ENCODE data around the gene RGS16.

RGS16 gene

DNA sequence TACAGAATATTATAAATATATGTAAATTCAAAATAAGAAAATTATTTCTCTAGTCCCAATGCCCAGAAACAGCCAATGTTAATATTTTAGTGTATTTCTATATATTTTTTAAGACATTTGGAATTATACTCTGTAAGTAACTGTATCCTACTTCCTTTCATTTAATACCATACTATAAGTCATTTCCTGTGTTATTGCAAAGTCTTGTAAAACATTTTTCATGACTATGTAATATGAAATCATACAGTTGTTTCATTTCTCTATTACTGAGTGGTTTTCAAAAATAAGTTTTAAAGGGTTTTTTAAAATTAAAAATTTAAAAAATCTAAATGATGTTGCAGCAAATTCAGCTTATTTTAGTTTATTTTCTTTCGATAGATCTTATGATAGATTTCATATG, 17.1 kb downstream of the RGS16 start:
- Histone ChIP-seq H3K27ac (ENCODE audit: low read depth in 2 of 2, low read length in 2 of 2) (no peak overlapping the region), H3K27me3 (ENCODE audit: control insufficient read depth in 2 of 2, insufficient read depth in 2 of 2, low read length in 2 of 2) (no peaks in the 10 kb centered on the region), H3K4me1 (ENCODE audit: control insufficient read depth in 2 of 2, insufficient read depth in 2 of 2, low read length in 2 of 2) (peaks cover 9 to 12% of the 10 kb centered on the region in 2 donors), H3K9me3 (ENCODE audit: control insufficient read depth in 2 of 2, low read length in 2 of 2) (no peaks in the 10 kb centered on the region), H3K4me3 (ENCODE audit: low read length in 2 of 2) (no peak overlapping the region), H3K9ac (ENCODE audit: low read depth in 1 of 2, low read length in 2 of 2) (no peak overlapping the region), H3K36me3 (ENCODE audit: control insufficient read depth in 2 of 2, insufficient read depth in 2 of 2, low read length in 2 of 2) (peaks cover 13 to 15% of the 10 kb centered on the region in 2 donors)

DNA sequence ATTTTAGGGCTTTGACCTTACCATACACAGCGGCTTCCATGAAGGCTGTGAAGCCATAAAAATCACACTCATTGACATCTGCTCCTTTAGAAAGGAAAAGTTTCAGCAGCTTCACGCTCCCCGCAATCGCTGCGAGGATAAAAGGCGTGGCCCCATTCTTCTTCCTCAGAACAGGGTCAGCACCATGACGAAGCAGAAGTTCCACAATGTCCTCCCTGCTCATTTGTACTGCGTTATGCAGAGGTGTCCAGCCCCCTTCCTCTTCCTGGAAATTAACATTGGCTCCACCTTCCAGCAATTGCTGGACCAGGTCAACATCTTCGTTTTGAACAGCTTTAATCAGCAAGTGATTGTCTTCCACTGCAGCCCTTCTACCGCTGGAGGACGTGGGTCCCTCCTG, 17.8 kb downstream of the RGS16 start:
- no peak overlapping the region for H3K9ac ChIP-seq (ENCODE audit: low read depth in 1 of 2, low read length in 2 of 2)
- peaks cover 9 to 12% of the 10 kb centered on the region in 2 donors for H3K4me1 ChIP-seq (ENCODE audit: control insufficient read depth in 2 of 2, insufficient read depth in 2 of 2, low read length in 2 of 2)
- no peaks in the 10 kb centered on the region for H3K27me3 ChIP-seq (ENCODE audit: control insufficient read depth in 2 of 2, insufficient read depth in 2 of 2, low read length in 2 of 2)
- H3K36me3 ChIP-seq (ENCODE audit: control insufficient read depth in 2 of 2, insufficient read depth in 2 of 2, low read length in 2 of 2): peaks cover 17 to 20% of the 10 kb centered on the region in 2 donors
- H3K27ac ChIP-seq (ENCODE audit: low read depth in 2 of 2, low read length in 2 of 2): no peak overlapping the region
- H3K9me3 ChIP-seq (ENCODE audit: control insufficient read depth in 2 of 2, low read length in 2 of 2): no peaks in the 10 kb centered on the region
- H3K4me3 ChIP-seq (ENCODE audit: low read length in 2 of 2): no peak overlapping the region

DNA sequence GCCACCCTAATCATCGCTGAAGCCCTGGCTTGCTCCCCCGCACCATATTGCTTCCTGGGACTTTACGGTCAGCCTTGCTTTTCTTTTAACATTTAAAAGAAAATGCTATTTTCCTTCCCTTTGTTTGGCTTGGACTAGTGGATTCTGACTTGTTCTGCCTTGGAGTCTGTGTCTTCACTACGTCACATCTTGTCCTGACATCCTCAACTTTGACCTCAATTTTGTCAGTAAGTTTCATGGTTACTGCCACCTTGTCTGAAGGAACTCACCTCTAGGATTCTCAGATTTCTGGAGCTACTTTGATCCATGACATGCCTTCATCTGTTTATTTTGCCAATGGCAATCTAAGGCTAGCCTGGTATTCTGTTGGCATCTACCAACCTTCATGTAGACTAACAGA, 19.4 kb downstream of the RGS16 start:
- peaks cover 9 to 12% of the 10 kb centered on the region in 2 donors for H3K4me1 ChIP-seq (ENCODE audit: control insufficient read depth in 2 of 2, insufficient read depth in 2 of 2, low read length in 2 of 2)
- no peak overlapping the region for H3K27ac ChIP-seq (ENCODE audit: low read depth in 2 of 2, low read length in 2 of 2)
- no peaks in the 10 kb centered on the region for H3K9me3 ChIP-seq (ENCODE audit: control insufficient read depth in 2 of 2, low read length in 2 of 2)
- H3K4me3 ChIP-seq (ENCODE audit: low read length in 2 of 2): no peak overlapping the region
- H3K36me3 ChIP-seq (ENCODE audit: control insufficient read depth in 2 of 2, insufficient read depth in 2 of 2, low read length in 2 of 2): peaks cover 32 to 34% of the 10 kb centered on the region in 2 donors
- no peaks in the 10 kb centered on the region for H3K27me3 ChIP-seq (ENCODE audit: control insufficient read depth in 2 of 2, insufficient read depth in 2 of 2, low read length in 2 of 2)
- H3K9ac ChIP-seq (ENCODE audit: low read depth in 1 of 2, low read length in 2 of 2): no peak overlapping the region

DNA sequence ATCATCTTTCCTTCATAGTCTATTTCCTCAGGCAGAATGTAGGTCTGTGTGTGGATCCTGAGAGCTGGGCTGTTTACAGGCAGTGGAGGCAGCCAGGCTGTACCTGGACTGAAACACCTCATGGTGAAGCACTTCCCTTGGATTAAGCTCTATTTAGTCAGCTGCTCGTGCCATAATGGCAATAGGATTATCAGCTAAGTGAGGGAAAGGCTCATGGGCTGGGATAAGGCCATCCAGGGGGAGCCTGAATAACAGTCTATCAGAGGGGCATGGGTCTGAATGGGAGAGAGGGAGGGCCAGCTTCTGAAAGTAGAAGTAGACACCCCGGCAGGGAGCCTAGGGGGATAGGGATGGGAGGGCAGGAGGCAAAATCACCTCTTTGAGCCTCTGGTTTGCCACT, 23.5 kb downstream of the RGS16 start:
- no peak overlapping the region for H3K27ac ChIP-seq (ENCODE audit: low read depth in 2 of 2, low read length in 2 of 2)
- no peaks in the 10 kb centered on the region for H3K4me1 ChIP-seq (ENCODE audit: control insufficient read depth in 2 of 2, insufficient read depth in 2 of 2, low read length in 2 of 2)
- H3K9ac ChIP-seq (ENCODE audit: low read depth in 1 of 2, low read length in 2 of 2): no peak overlapping the region
- H3K9me3 ChIP-seq (ENCODE audit: control insufficient read depth in 2 of 2, low read length in 2 of 2): no peaks in the 10 kb centered on the region
- H3K27me3 ChIP-seq (ENCODE audit: control insufficient read depth in 2 of 2, insufficient read depth in 2 of 2, low read length in 2 of 2): no peaks in the 10 kb centered on the region
- peaks cover 44 to 46% of the 10 kb centered on the region in 2 donors for H3K36me3 ChIP-seq (ENCODE audit: control insufficient read depth in 2 of 2, insufficient read depth in 2 of 2, low read length in 2 of 2)
- H3K4me3 ChIP-seq (ENCODE audit: low read length in 2 of 2): no peak overlapping the region

DNA sequence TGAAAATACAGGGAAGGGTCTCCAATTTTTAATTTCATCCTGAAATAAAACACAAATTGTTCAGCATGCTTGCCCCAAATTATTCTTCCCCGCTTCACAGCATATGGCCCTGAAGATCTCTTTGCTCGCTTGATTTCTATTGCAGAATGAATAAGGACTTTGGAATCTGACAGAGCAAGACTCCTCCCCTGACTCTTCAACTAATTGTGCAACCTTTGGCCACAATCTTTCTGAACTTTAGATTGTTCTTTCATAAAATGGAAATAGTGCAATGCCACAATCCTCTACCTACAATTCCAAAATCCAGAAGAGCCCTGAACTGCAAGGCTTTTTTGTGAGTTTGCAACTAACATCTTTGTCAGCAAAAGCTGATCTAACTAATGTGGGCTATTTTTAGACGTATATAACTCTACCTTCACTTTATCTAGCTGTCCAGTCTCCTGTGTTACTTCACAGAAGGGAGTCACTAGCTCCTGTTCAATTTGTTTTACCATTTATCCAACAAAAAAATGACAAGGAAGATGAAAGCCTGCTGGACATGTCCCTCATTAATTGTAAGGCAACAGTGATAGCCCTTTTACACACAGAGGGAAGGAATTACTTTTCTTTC, 28.5 kb downstream of the RGS16 start:
- Histone ChIP-seq H3K27ac (ENCODE audit: low read depth in 2 of 2, low read length in 2 of 2) (no peak overlapping the region), H3K27me3 (ENCODE audit: control insufficient read depth in 2 of 2, insufficient read depth in 2 of 2, low read length in 2 of 2) (no peaks in the 10 kb centered on the region), H3K4me1 (ENCODE audit: control insufficient read depth in 2 of 2, insufficient read depth in 2 of 2, low read length in 2 of 2) (no peaks in the 10 kb centered on the region), H3K4me3 (ENCODE audit: low read length in 2 of 2) (no peak overlapping the region), H3K9ac (ENCODE audit: low read depth in 1 of 2, low read length in 2 of 2) (no peak overlapping the region), H3K36me3 (ENCODE audit: control insufficient read depth in 2 of 2, insufficient read depth in 2 of 2, low read length in 2 of 2) (peaks cover 39 to 47% of the 10 kb centered on the region in 2 donors), H3K9me3 (ENCODE audit: control insufficient read depth in 2 of 2, low read length in 2 of 2) (no peaks in the 10 kb centered on the region)

DNA sequence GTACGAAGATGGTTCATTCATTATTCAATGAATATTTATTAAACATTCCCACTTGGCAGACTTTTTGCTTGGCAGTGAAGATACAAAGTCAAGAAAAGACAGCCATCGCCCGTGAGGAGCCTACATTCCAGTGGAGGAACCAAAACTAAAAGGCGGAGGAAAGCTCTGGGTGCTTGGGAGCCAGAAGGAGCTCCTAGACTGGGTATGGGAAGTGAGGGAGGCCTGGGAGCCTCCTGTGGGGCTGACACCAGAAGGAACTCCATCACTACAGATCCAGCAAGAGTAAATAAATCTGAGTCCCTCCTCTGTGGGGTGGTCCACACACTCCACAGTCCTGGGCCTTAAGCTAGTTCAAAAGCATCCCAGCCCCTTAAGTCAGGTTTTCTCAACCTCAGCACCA, 30.0 kb downstream of the RGS16 start:
- H3K4me3 ChIP-seq (ENCODE audit: low read length in 2 of 2): no peak overlapping the region
- no peaks in the 10 kb centered on the region for H3K27me3 ChIP-seq (ENCODE audit: control insufficient read depth in 2 of 2, insufficient read depth in 2 of 2, low read length in 2 of 2)
- no peaks in the 10 kb centered on the region for H3K9me3 ChIP-seq (ENCODE audit: control insufficient read depth in 2 of 2, low read length in 2 of 2)
- H3K9ac ChIP-seq (ENCODE audit: low read depth in 1 of 2, low read length in 2 of 2): no peak overlapping the region
- H3K4me1 ChIP-seq (ENCODE audit: control insufficient read depth in 2 of 2, insufficient read depth in 2 of 2, low read length in 2 of 2): no peaks in the 10 kb centered on the region
- peaks cover 24 to 32% of the 10 kb centered on the region in 2 donors for H3K36me3 ChIP-seq (ENCODE audit: control insufficient read depth in 2 of 2, insufficient read depth in 2 of 2, low read length in 2 of 2)
- H3K27ac ChIP-seq (ENCODE audit: low read depth in 2 of 2, low read length in 2 of 2): no peak overlapping the region

DNA sequence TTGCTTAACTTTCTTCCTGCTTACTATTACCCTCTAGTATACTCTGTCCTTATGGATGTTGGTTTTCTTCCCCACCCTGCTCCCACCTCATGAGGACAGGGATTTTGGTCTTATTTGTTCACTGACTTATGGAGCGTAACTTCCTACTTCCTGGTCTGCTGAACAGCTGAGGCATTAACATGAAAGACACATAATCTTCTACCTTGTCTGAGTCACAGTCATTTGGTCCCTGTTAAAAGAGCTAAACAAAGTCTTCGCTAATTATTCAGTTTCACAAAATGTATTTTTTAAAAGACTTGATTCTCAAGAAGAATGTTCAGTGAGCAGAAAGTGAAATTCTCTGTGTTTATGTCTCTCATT, 33.6 kb downstream of the RGS16 start:
- peaks cover 16 to 20% of the 10 kb centered on the region in 2 donors for H3K36me3 ChIP-seq (ENCODE audit: control insufficient read depth in 2 of 2, insufficient read depth in 2 of 2, low read length in 2 of 2)
- H3K4me3 ChIP-seq (ENCODE audit: low read length in 2 of 2): no peak overlapping the region
- no peaks in the 10 kb centered on the region for H3K4me1 ChIP-seq (ENCODE audit: control insufficient read depth in 2 of 2, insufficient read depth in 2 of 2, low read length in 2 of 2)
- H3K27ac ChIP-seq (ENCODE audit: low read depth in 2 of 2, low read length in 2 of 2): no peak overlapping the region
- no peaks in the 10 kb centered on the region for H3K9me3 ChIP-seq (ENCODE audit: control insufficient read depth in 2 of 2, low read length in 2 of 2)
- no peaks in the 10 kb centered on the region for H3K27me3 ChIP-seq (ENCODE audit: control insufficient read depth in 2 of 2, insufficient read depth in 2 of 2, low read length in 2 of 2)
- H3K9ac ChIP-seq (ENCODE audit: low read depth in 1 of 2, low read length in 2 of 2): no peak overlapping the region

DNA sequence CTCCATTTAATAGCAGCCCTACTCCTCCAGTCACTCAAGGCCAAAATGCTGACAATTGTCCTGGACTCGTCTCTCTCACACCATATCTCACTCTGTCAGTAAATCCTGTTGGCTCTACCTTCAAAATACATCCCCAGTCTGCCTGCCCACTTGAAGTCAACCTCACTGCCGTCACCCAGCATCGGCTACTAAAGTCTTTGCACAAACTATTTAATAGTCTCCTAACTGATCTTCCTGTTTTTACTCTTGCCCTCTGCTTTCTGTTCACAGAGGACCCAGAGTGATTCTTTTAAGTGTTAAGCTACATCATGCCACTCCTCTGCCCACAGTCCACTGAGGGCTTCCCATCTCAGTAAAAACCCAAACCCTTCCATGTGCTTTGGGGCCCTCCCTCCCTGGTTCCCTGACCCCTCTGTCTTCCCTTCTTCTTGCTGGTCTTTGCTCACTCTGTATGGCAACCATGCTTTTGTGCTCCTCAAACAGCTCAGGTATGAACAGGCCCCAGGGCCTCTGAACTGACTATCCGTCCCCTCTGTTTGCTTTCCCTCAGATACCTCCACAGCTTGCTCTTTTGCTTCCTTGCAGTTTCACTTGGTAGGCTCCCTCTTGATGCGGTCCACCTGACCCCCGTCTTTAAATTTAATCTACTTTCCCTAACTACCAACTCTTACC, 34.1 kb downstream of the RGS16 start:
- H3K4me1 ChIP-seq (ENCODE audit: control insufficient read depth in 2 of 2, insufficient read depth in 2 of 2, low read length in 2 of 2): no peaks in the 10 kb centered on the region
- H3K9ac ChIP-seq (ENCODE audit: low read depth in 1 of 2, low read length in 2 of 2): no peak overlapping the region
- H3K9me3 ChIP-seq (ENCODE audit: control insufficient read depth in 2 of 2, low read length in 2 of 2): no peaks in the 10 kb centered on the region
- no peaks in the 10 kb centered on the region for H3K27me3 ChIP-seq (ENCODE audit: control insufficient read depth in 2 of 2, insufficient read depth in 2 of 2, low read length in 2 of 2)
- no peak overlapping the region for H3K27ac ChIP-seq (ENCODE audit: low read depth in 2 of 2, low read length in 2 of 2)
- H3K36me3 ChIP-seq (ENCODE audit: control insufficient read depth in 2 of 2, insufficient read depth in 2 of 2, low read length in 2 of 2): peaks cover 12 to 15% of the 10 kb centered on the region in 2 donors
- H3K4me3 ChIP-seq (ENCODE audit: low read length in 2 of 2): no peak overlapping the region

DNA sequence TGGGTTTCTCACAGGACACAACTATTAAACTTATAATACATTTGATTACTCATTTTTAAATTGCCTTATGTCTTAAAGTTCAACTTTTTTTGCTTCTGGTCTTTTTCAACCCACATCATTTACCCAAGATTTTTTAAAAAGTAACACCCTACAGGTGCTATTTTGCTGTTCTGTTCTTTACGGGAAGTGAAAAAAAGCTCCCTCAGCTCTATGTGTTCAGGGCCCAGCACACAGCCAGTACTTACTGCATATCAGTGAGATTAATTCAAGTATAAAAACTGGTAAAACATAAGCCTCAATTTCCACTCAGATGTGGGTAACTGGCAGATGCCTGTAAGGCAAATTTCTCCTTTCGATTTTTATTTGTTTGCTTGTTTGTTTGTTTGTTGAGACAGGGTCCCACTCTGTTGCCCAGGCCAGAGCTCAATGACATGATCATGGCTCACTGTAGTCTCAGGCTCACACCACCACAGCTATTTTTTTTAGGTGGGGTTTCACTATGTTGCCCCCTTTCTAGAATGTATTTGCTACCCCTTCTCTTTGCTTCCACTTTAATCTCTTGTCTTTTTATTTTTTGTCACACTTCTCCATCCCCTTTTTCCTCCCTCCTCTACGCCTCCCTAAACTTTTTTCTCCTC, 35.4 kb downstream of the RGS16 start:
- no peak overlapping the region for H3K4me3 ChIP-seq (ENCODE audit: low read length in 2 of 2)
- H3K27ac ChIP-seq (ENCODE audit: low read depth in 2 of 2, low read length in 2 of 2): no peak overlapping the region
- no peaks in the 10 kb centered on the region for H3K9me3 ChIP-seq (ENCODE audit: control insufficient read depth in 2 of 2, low read length in 2 of 2)
- H3K9ac ChIP-seq (ENCODE audit: low read depth in 1 of 2, low read length in 2 of 2): no peak overlapping the region
- H3K4me1 ChIP-seq (ENCODE audit: control insufficient read depth in 2 of 2, insufficient read depth in 2 of 2, low read length in 2 of 2): no peaks in the 10 kb centered on the region
- no peaks in the 10 kb centered on the region for H3K27me3 ChIP-seq (ENCODE audit: control insufficient read depth in 2 of 2, insufficient read depth in 2 of 2, low read length in 2 of 2)
- H3K36me3 ChIP-seq (ENCODE audit: control insufficient read depth in 2 of 2, insufficient read depth in 2 of 2, low read length in 2 of 2): peaks cover 4% of the 10 kb centered on the region in 2 donors

DNA sequence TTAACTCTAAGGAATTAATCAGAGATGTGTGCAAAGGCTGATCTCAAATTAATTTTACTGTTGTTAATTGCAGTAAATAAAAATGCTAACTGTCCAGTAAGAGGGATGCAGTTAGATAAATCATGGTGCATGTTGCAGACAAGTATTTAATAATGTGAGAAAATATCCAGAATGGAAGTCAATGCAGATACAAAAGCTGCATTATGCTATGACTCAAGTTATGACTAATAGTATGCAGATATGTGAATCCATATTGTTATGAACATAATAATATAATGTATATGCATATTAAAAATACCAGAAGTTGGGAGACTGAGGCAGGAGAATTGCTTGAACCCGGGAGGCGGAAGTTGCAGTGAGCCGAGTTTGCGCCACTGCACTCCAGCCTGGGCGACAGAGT, 36.6 kb downstream of the RGS16 start:
- Histone ChIP-seq H3K9me3 (ENCODE audit: control insufficient read depth in 2 of 2, low read length in 2 of 2) (no peaks in the 10 kb centered on the region), H3K27me3 (ENCODE audit: control insufficient read depth in 2 of 2, insufficient read depth in 2 of 2, low read length in 2 of 2) (no peaks in the 10 kb centered on the region), H3K4me1 (ENCODE audit: control insufficient read depth in 2 of 2, insufficient read depth in 2 of 2, low read length in 2 of 2) (no peaks in the 10 kb centered on the region), H3K27ac (ENCODE audit: low read depth in 2 of 2, low read length in 2 of 2) (no peak overlapping the region), H3K36me3 (ENCODE audit: control insufficient read depth in 2 of 2, insufficient read depth in 2 of 2, low read length in 2 of 2) (peaks cover 0 to under 1% of the 10 kb centered on the region in 2 donors), H3K4me3 (ENCODE audit: low read length in 2 of 2) (no peak overlapping the region), H3K9ac (ENCODE audit: low read depth in 1 of 2, low read length in 2 of 2) (no peak overlapping the region)

All from mucosa of rectum (tissue), 2 donors.